ENCODE data around the gene C5orf34. TPM values are rescaled to one million over a fixed set of nuclear protein-coding genes. Genes with fewer than 3 reads are reported as not detected.

Gene C5orf34
- total and polyA plus RNA-seq, 9 of the 15 experiments (the other 6 are each of a cell fraction or from before 2014, with no cell fraction given), result 13.2 to 32.6 (median 20.7) TPM

- TF ChIP-seq DNMT1 (IDR thresholded peaks at IDR 0.05) (0 out of 2 replicates have a peak, but pooled peaks have one; percentile 19), THRB (CRISPR knock-in tag; conservative IDR thresholded peaks at IDR 0.05) (no peak), HNRNPK (IDR thresholded peaks at IDR 0.05; ENCODE audit: low read depth, low read length, poor library complexity, severe bottlenecking) (no peak), ZNF146 (CRISPR knock-in tag; IDR thresholded peaks at IDR 0.05; ENCODE audit: unreplicated experiment) (no peak), DPF2 (IDR thresholded peaks at IDR 0.05) (peak; percentile 18; the same call in 1 of the 2 replicates), POLR2H (tag; IDR thresholded peaks at IDR 0.05; ENCODE audit: low read depth) (peak; percentile 1; the same call in 1 of the 2 replicates), CREB5 (CRISPR knock-in tag; IDR thresholded peaks at IDR 0.05) (no peak), THRA (IDR thresholded peaks at IDR 0.05) (0 out of 2 replicates have a peak, but pooled peaks have one; percentile 35), GMEB1 (CRISPR knock-in tag; IDR thresholded peaks at IDR 0.05) (no peak), KDM5B (IDR thresholded peaks at IDR 0.05; ENCODE audit: insufficient replicate concordance, low read depth, low read length) (peak; percentile 7), BRD9 (IDR thresholded peaks at IDR 0.05; ENCODE audit: low read depth, partially characterized antibody) (peak; percentile 22), ZNF592 (IDR thresholded peaks at IDR 0.05) (peak; percentile 78), TEAD1 (CRISPR knock-in tag; IDR thresholded peaks at IDR 0.05) (peak in 1 of 2 experiments; percentile 55; a peak in 1 of 4 replicates), ZNF12 (CRISPR knock-in tag; IDR thresholded peaks at IDR 0.05) (no peak)
Measured at GRCh38 chr5:43482490-43483297, 32.3 kb downstream of the C5orf34 start (continued).

Measured in K562 (cell line).